NB4 (cell line): Measurements from ENCODE around the gene CNTN5.

ENCODE experiments used
- CTCF ChIP-seq: IDR thresholded peaks from one replicate; pipeline ENCODE4 v1.5.1; 2012; ENCODE audit warnings: low read depth, low read length
- MAX ChIP-seq: IDR thresholded peaks from 2 replicates; pipeline ENCODE4 v1.6.1; 2011; ENCODE audit warnings: low read depth, low read length
- POLR2A ChIP-seq: IDR thresholded peaks from 2 replicates; pipeline ENCODE4 v1.6.1; 2011; ENCODE audit warnings: mild to moderate bottlenecking; ENCODE audit not compliant: insufficient read length; ENCODE audit errors: extremely low read depth

GRCh38 chr11:99271527-99271926 lies 250.8 kb downstream of the CNTN5 start:
- TF ChIP-seq CTCF (no peak), POLR2A (no peak), MAX (no peak)
